Measurements from ENCODE around the gene RPS6KA4.

Gene RPS6KA4

DNA sequence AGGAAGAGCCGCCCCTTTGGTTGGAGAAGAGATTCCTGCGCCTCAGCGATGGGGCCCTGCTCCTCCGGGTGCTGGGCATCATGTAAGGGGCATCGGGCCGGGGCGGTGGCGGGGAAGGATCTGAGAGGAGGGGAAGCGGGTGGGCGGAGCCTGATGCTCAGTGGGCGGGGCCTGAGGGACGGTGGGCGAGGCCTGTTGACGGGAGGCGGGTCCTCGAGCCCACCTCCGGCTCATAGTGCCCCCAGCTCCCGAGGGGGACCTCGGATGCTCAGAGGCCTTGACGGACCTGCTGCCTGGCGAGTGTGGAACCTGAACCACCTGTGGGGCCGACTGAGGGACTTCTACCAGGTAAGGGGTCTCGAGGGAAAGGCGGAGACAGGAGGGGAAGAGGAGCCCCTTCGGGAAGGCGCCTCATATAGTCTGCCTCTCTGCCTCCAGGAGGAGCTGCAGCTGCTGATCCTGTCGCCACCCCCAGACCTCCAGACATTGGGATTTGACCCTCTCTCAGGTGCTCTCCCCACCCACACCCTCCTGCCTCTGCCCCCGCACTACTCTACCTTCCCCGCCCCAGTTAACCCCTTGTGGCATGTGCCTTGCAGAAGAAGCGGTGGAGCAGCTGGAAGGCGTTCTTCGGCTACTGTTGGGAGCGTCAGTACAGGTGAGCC, 18.2 kb upstream of the RPS6KA4 start:
- Histone ChIP-seq H3K27ac (no peak overlapping the region), H3K36me3 (replicated peaks) (no peaks in the 10 kb centered on the region), H3K4me3 (ENCODE audit: low read depth, low read length) (no peak overlapping the region), H3K27me3 (replicated peaks) (no peaks in the 10 kb centered on the region)
- DNase-seq = no peak
- in situ Hi-C loops (cut with HindIII; ENCODE audit: low pct_ligation_motif_present, low sequenced_read_pairs) = no loop called here
- TF ChIP-seq, protein P1, sequence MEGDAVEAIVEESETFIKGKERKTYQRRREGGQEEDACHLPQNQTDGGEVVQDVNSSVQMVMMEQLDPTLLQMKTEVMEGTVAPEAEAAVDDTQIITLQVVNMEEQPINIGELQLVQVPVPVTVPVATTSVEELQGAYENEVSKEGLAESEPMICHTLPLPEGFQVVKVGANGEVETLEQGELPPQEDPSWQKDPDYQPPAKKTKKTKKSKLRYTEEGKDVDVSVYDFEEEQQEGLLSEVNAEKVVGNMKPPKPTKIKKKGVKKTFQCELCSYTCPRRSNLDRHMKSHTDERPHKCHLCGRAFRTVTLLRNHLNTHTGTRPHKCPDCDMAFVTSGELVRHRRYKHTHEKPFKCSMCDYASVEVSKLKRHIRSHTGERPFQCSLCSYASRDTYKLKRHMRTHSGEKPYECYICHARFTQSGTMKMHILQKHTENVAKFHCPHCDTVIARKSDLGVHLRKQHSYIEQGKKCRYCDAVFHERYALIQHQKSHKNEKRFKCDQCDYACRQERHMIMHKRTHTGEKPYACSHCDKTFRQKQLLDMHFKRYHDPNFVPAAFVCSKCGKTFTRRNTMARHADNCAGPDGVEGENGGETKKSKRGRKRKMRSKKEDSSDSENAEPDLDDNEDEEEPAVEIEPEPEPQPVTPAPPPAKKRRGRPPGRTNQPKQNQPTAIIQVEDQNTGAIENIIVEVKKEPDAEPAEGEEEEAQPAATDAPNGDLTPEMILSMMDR (IDR thresholded peaks at IDR 0.05; ENCODE audit: low read depth, low read length, missing control alignments) = peak; percentile 32

- DNase-seq = no peak
- H3K36me3 ChIP-seq (replicated peaks) = no peaks in the 10 kb centered on the region
- H3K27me3 ChIP-seq (replicated peaks) = no peaks in the 10 kb centered on the region
- in situ Hi-C loops (cut with HindIII; ENCODE audit: low pct_ligation_motif_present, low sequenced_read_pairs) = no loop called here
- TF ChIP-seq, protein P1 (IDR thresholded peaks at IDR 0.05; ENCODE audit: low read depth, low read length, missing control alignments) = no peak
- no peak overlapping the region for H3K4me3 ChIP-seq (ENCODE audit: low read depth, low read length)
- no peak overlapping the region for H3K27ac ChIP-seq
Observed at GRCh38 chr11:64341429-64341828, 17.5 kb upstream of the RPS6KA4 start.

- TF ChIP-seq, protein P1 (IDR thresholded peaks at IDR 0.05; ENCODE audit: low read depth, low read length, missing control alignments) = no peak
- in situ Hi-C loops (cut with HindIII; ENCODE audit: low pct_ligation_motif_present, low sequenced_read_pairs) = no loop called here
- no peaks in the 10 kb centered on the region for H3K36me3 ChIP-seq (replicated peaks)
- peak; percentile 82 for DNase-seq
- no peak overlapping the region for H3K27ac ChIP-seq
- H3K4me3 ChIP-seq (ENCODE audit: low read depth, low read length) = peak overlapping the region; percentile 35
- no peaks in the 10 kb centered on the region for H3K27me3 ChIP-seq (replicated peaks)
Observed at GRCh38 chr11:64341851-64342791, 16.8 kb upstream of the RPS6KA4 start.

GRCh38 chr11:64342869-64343745, 15.9 kb upstream of the RPS6KA4 start:
- Histone ChIP-seq H3K4me3 (ENCODE audit: low read depth, low read length) (no peak overlapping the region), H3K36me3 (replicated peaks) (no peaks in the 10 kb centered on the region), H3K27me3 (replicated peaks) (no peaks in the 10 kb centered on the region), H3K27ac (no peak overlapping the region)
- in situ Hi-C loops (cut with HindIII; ENCODE audit: low pct_ligation_motif_present, low sequenced_read_pairs) = no loop called here
- TF ChIP-seq, protein P1 (IDR thresholded peaks at IDR 0.05; ENCODE audit: low read depth, low read length, missing control alignments) = no peak
- peak; percentile 7 for DNase-seq

DNA sequence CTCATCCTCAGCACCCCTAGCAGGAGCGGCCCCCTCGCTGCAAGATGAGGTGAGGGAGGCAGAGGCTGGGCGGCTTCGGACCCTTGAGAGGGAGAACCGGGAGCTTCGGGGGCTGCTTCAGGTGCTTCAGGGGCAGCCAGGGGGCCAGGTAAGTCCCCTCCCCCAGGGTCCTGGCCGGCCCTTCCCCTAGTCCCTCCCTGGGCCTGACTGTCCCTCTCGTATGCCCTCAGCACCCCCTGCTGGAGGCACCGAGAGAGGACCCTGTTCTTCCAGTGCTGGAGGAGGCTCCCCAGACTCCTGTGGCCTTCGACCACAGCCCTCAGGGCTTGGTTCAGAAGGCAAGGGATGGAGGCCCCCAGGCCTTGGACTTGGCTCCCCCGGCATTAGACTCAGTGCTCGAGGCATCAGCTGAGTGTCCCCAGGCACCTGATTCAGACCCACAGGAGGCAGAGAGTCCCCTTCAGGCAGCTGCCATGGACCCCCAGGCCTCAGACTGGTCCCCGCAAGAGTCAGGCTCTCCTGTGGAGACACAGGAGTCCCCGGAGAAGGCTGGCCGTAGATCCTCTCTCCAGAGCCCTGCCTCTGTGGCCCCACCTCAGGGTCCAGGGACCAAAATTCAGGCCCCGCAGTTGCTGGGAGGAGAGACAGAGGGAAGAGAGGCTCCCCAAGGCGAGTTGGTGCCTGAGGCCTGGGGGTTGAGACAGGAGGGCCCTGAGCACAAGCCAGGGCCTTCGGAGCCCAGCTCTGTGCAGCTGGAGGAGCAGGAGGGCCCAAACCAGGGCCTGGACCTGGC, 15.0 kb upstream of the RPS6KA4 start:
- DNase-seq = no peak
- TF ChIP-seq, protein P1 (IDR thresholded peaks at IDR 0.05; ENCODE audit: low read depth, low read length, missing control alignments) = peak; percentile 44
- in situ Hi-C loops (cut with HindIII; ENCODE audit: low pct_ligation_motif_present, low sequenced_read_pairs) = no loop called here
- H3K36me3 ChIP-seq (replicated peaks) = no peaks in the 10 kb centered on the region
- no peak overlapping the region for H3K27ac ChIP-seq
- H3K27me3 ChIP-seq (replicated peaks) = no peaks in the 10 kb centered on the region
- no peak overlapping the region for H3K4me3 ChIP-seq (ENCODE audit: low read depth, low read length)
